HepG2 (cell line): ENCODE measurements around the gene CRIM1. TPM values are rescaled to one million over a fixed set of nuclear protein-coding genes. Genes with fewer than 3 reads are reported as not detected.
A peak's percentile ranks its signal among the peaks of the same experiment; 100 is the strongest.

Experiments used
- ATAC-seq: fragments of 200-7000 bp; cut with Tn5 transposase; 3 replicates; pipeline ENCODE4 v1.9.1; 2020; ENCODE audit warnings: mild to moderate bottlenecking, moderate library complexity
- BruUV-seq: library from RNA; stranded (reverse); fragments of 400-500 nt; replicated peaks from 2 replicates; lab custom pipeline; 2021; lab: Mats Ljungman, UMichigan
- CTCF ChIA-PET: fragments of 300-600 bp; formaldehyde crosslinking; extraction: SDS; loops from one replicate; lab custom pipeline; 2021; ENCODE audit warnings: low total read pairs, inconsistent platforms, low intra/inter-chr PET ratio; lab: Yijun Ruan, JAX
- POLR2A ChIA-PET: fragments of 350-600 bp; sonication (Branson Sonifier 250); formaldehyde crosslinking; loops from one replicate; lab custom pipeline; 2020; ENCODE audit warnings: antibody characterized with exemption, inconsistent platforms; lab: Yijun Ruan, JAX
- DNase-seq: peaks from one replicate; pipeline ENCODE4 v3.0.0-alpha.2; 2015; ENCODE audit warnings: low spot score
- FAIRE-seq: peaks from 3 replicates; lab custom pipeline; 2011; peaks lifted over from hg19 to GRCh38; lab: Jason Lieb, UNC
- H2AFZ ChIP-seq: one replicate; pipeline ENCODE4 v1.6.1; 2011; ENCODE audit warnings: low read length, inconsistent platforms
- H3K27ac ChIP-seq: fragments of 300-600 bp; 3 replicates; pipeline ENCODE4 v1.8.0; 2011; ENCODE audit warnings: mixed run types, mild to moderate bottlenecking, mixed read lengths, low read length, inconsistent platforms; ENCODE audit not compliant: insufficient read depth; ENCODE audit errors: extremely low read length
- H3K27me3 ChIP-seq, 2 experiments: fragments of 200-600 bp in 1 of 2; 2 replicates in 1 of 2; 3 replicates in 1 of 2; pipeline versions ENCODE4 v1.6.0 to v1.8.0; 2011; ENCODE audit warnings: low read length in 2 of 2, mild to moderate bottlenecking in 2 of 2, moderate library complexity in 2 of 2, inconsistent platforms in 1 of 2; ENCODE audit not compliant: insufficient read depth in 2 of 2, control insufficient read depth in 1 of 2
- H3K36me3 ChIP-seq, 2 experiments: fragments of 200-600 bp in 1 of 2; replicated peaks in 1 of 2; 2 replicates in 1 of 2; 3 replicates in 1 of 2; pipeline versions ENCODE4 v1.5.1 to v1.8.0; 2011; ENCODE audit warnings: low read length in 2 of 2, inconsistent platforms in 1 of 2; ENCODE audit not compliant: insufficient read depth in 2 of 2, control insufficient read depth in 1 of 2
- H3K4me1 ChIP-seq: 2 replicates; pipeline ENCODE4 v1.5.1; 2012; ENCODE audit warnings: low read length, inconsistent platforms; ENCODE audit not compliant: insufficient read depth
- H3K4me2 ChIP-seq: 2 replicates; pipeline ENCODE4 v1.6.0; 2011; ENCODE audit warnings: low read depth, low read length, inconsistent platforms
- H3K4me3 ChIP-seq, 3 experiments: fragments of 200-600 bp in 1 of 3; sonication (generic), shearing (Covaris generic) in 1 of 3; replicated peaks in 1 of 3; 2 replicates each; pipeline ENCODE4 v1.5.1; 2011 to 2016; ENCODE audit warnings: low read length in 3 of 3, inconsistent platforms in 2 of 3, low read depth in 2 of 3, mild to moderate bottlenecking in 2 of 3, control low read depth in 1 of 3, mixed read lengths in 1 of 3; ENCODE audit not compliant: insufficient read depth in 1 of 3
- H3K79me2 ChIP-seq: one replicate; pipeline ENCODE4 v1.6.1; 2011; ENCODE audit warnings: low read length, inconsistent platforms; ENCODE audit not compliant: insufficient read depth
- H3K9ac ChIP-seq: 2 replicates; pipeline ENCODE4 v1.6.0; 2011; ENCODE audit warnings: mild to moderate bottlenecking, low read depth, low read length, inconsistent platforms; ENCODE audit not compliant: insufficient read depth
- H3K9me3 ChIP-seq: 2 replicates; pipeline ENCODE4 v1.5.1; 2012; ENCODE audit warnings: mild to moderate bottlenecking, low read length
- H4K20me1 ChIP-seq: 2 replicates; pipeline ENCODE4 v1.6.0; 2011; ENCODE audit warnings: inconsistent platforms, mild to moderate bottlenecking, low read length, moderate library complexity; ENCODE audit not compliant: insufficient read depth
- ATF7 ChIP-seq, 2 experiments: fragments of 450-650 bp in 1 of 2; sonication (generic) in 1 of 2; formaldehyde crosslinking in 1 of 2; IDR thresholded peaks; 2 replicates each; pipeline versions ENCODE4 v1.4.0 to v1.6.1; 2016 to 2020; ENCODE audit warnings: antibody characterized with exemption in 1 of 2, mild to moderate bottlenecking in 1 of 2, missing genetic modification reagents in 1 of 2
- PHF20 ChIP-seq: sonication (generic); formaldehyde crosslinking; IDR thresholded peaks from 2 replicates; pipeline ENCODE4 v1.5.0; 2020; ENCODE audit warnings: mild to moderate bottlenecking, missing genetic modification reagents
- SMC3 ChIP-seq: IDR thresholded peaks from 2 replicates; pipeline ENCODE4 v1.6.1; 2011; ENCODE audit warnings: low read length, improper control_type of control experiment
- YEATS2 ChIP-seq: sonication (generic); formaldehyde crosslinking; IDR thresholded peaks from 2 replicates; pipeline ENCODE4 v1.4.0; 2020; ENCODE audit warnings: missing genetic modification reagents, borderline replicate concordance
- ZNF75D ChIP-seq: sonication (generic); formaldehyde crosslinking; IDR thresholded peaks from 2 replicates; pipeline ENCODE4 v1.8.1; 2023; ENCODE audit warnings: missing genetic modification reagents, mild to moderate bottlenecking, borderline replicate concordance
- WGBS: methylation state at CpG from one replicate; pipeline ENCODE4 v1.1.6; 2017; ENCODE audit warnings: low lambda C conversion rate; 5-methylcytosine and 5-hydroxymethylcytosine counted together
- in situ Hi-C: cut with HindIII; loops from 2 replicates; pipeline ENCODE4 v1.10.0; 2017; ENCODE audit warnings: low pct_unique_long_range_greater_than_20kb; ENCODE audit not compliant: extremely low pct_ligation_motif_present
- intact Hi-C: fragments of 100-400 bp; cut with micrococcal nuclease; formaldehyde crosslinking; loops from one replicate; pipeline ENCODE4 v1.10.0; 2022; ENCODE audit not compliant: unreplicated experiment
- polyA plus RNA-seq, 8 experiments: library from polyadenylated mRNA; depleted of rRNA in 3 of 8; stranded (reverse) in 7 of 8; unstranded in 1 of 8; fragments of >200 nt; fragmentation: Illumina TruSeq in 4 of 8; extraction: Trizol in 4 of 8; gene quantifications; 2 replicates each; pipeline versions ENCODE4 v1.2.1 to v1.2.3, GENCODE V29; 2011 to 2016; ENCODE audit warnings: low read depth in 4 of 8, missing spikeins in 1 of 8, mixed read lengths in 1 of 8; ENCODE audit not compliant: insufficient read depth in 1 of 8
- total RNA-seq, 5 experiments: library from RNA; depleted of rRNA; stranded (reverse); fragments of >200 nt; fragmentation: Illumina TruSeq; extraction: Trizol; gene quantifications; 2 replicates each; pipeline ENCODE4 v1.2.3, GENCODE V29; 2016; ENCODE audit warnings: low read depth in 1 of 5
- TF ChIP-seq, protein P1 (sequence below): sonication (generic); formaldehyde crosslinking; IDR thresholded peaks from 2 replicates; pipeline ENCODE4 v1.4.0; 2020; ENCODE audit warnings: missing genetic modification reagents

The CRIM1 gene
- total and polyA plus RNA-seq, 2 of the 13 experiments (the other 11 are each of a cell fraction or from before 2014, with no cell fraction given), result 39.1 to 69.9 TPM

DNA sequence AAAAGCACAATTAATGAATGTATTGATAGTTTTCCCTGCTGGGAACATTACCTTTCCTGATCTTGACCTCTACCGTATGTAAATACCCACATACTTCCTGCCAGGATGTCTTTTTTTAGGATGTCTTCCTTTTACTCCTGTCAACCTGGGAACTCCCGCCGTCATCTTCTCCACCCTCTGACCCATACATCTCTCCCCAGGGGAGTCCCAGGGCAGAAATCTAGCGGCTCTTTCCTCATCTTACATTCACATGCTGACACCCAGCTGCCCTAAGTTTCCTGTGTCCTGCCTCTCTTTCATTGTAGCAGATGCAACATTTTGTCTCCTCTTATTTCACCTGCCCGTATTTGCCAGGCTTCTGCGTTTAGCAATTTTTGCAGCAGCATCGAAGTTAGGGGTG lies 107.8 kb downstream of the CRIM1 start:
- H3K9me3 ChIP-seq, result no peaks in the 10 kb centered on the region
- peaks cover 19 to 73% of the 10 kb centered on the region in 2 experiments for H3K36me3 ChIP-seq
- H3K4me3 ChIP-seq, result no peak overlapping the region
- DNase-seq (no peak), ATAC-seq (no peak), FAIRE-seq (no peak)
- in situ Hi-C loops, result no loop called here
- 97% methylated on average over 7 of the region's 7 CpGs for WGBS
- no peaks in the 10 kb centered on the region for H3K27me3 ChIP-seq
- H2AFZ ChIP-seq, result no peak overlapping the region
- H3K4me1 ChIP-seq, result peaks cover 33% of the 10 kb centered on the region
- peaks cover 11% of the 10 kb centered on the region for H4K20me1 ChIP-seq
- no peak overlapping the region for H3K9ac ChIP-seq
- TF ChIP-seq PHF20 (CRISPR knock-in tag) (no peak), YEATS2 (no peak), ZNF75D (no peak)
- TF ChIP-seq, protein P1, sequence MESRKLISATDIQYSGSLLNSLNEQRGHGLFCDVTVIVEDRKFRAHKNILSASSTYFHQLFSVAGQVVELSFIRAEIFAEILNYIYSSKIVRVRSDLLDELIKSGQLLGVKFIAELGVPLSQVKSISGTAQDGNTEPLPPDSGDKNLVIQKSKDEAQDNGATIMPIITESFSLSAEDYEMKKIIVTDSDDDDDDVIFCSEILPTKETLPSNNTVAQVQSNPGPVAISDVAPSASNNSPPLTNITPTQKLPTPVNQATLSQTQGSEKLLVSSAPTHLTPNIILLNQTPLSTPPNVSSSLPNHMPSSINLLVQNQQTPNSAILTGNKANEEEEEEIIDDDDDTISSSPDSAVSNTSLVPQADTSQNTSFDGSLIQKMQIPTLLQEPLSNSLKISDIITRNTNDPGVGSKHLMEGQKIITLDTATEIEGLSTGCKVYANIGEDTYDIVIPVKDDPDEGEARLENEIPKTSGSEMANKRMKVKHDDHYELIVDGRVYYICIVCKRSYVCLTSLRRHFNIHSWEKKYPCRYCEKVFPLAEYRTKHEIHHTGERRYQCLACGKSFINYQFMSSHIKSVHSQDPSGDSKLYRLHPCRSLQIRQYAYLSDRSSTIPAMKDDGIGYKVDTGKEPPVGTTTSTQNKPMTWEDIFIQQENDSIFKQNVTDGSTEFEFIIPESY (CRISPR knock-in tag), result no peak
- no TSS peak for BruUV-seq
- no peak overlapping the region for H3K4me2 ChIP-seq
- H3K79me2 ChIP-seq, result no peaks in the 10 kb centered on the region
- ChIA-PET CTCF (no interaction called here), POLR2A (interaction anchor here (5.4 kb wide), 1 partner anchor 108 kb away, joined by 53 read pairs; the partner anchor contains the start of gene CRIM1)
- intact Hi-C loops, result no loop called here
- H3K27ac ChIP-seq, result no peak overlapping the region

- WGBS, result 97% methylated on average over 11 of the region's 11 CpGs
- Histone ChIP-seq H3K4me1 (peaks cover 27% of the 10 kb centered on the region), H3K27me3 (no peaks in the 10 kb centered on the region), H3K4me3 (no peak overlapping the region), H4K20me1 (peaks cover 11% of the 10 kb centered on the region), H3K9me3 (no peaks in the 10 kb centered on the region), H2AFZ (no peak overlapping the region), H3K27ac (no peak overlapping the region), H3K79me2 (no peaks in the 10 kb centered on the region), H3K36me3 (peaks cover 22 to 78% of the 10 kb centered on the region in 2 experiments), H3K4me2 (no peak overlapping the region), H3K9ac (no peak overlapping the region)
- no TSS peak for BruUV-seq
- intact Hi-C loops, result no loop called here
- in situ Hi-C loops, result no loop called here
- DNase-seq (no peak), FAIRE-seq (no peak), ATAC-seq (no peak)
- TF ChIP-seq SMC3 (no peak), ATF7 (IDR thresholded peaks at IDR 0.05) (peak; percentile 27; the same call in 1 of the 2 replicates), ATF7 (CRISPR knock-in tag; IDR thresholded peaks at IDR 0.05) (no peak)
- POLR2A ChIA-PET, result no interaction called here
- CTCF ChIA-PET, result no interaction called here
Observed at GRCh38 chr2:36464006-36464721, 108.6 kb downstream of the CRIM1 start.
